ENCODE results near the gene NGF. TPM values are rescaled to one million over a fixed set of nuclear protein-coding genes. Genes with fewer than 3 reads are reported as not detected.

Gene NGF
- total RNA-seq, 4 donors from 2014 or later, result not detected

- TF ChIP-seq CTCF (IDR thresholded peaks at IDR 0.05) (no peak), POLR2A (IDR thresholded peaks at IDR 0.05) (no peak)
- Histone ChIP-seq H3K27me3 (no peaks in the 10 kb centered on the region), H3K4me3 (no peak overlapping the region), H3K36me3 (no peaks in the 10 kb centered on the region), H3K4me1 (no peaks in the 10 kb centered on the region), H3K27ac (no peak overlapping the region), H3K9me3 (no peaks in the 10 kb centered on the region)
- DNase-seq, result no peak
Measured at GRCh38 chr1:115319706-115320105, 18.3 kb downstream of the NGF start.

- H3K27ac ChIP-seq, result no peak overlapping the region
- no peaks in the 10 kb centered on the region for H3K36me3 ChIP-seq
- DNase-seq, result no peak
- no peaks in the 10 kb centered on the region for H3K27me3 ChIP-seq
- TF ChIP-seq POLR2A (IDR thresholded peaks at IDR 0.05) (no peak), CTCF (IDR thresholded peaks at IDR 0.05) (no peak)
- H3K9me3 ChIP-seq, result no peaks in the 10 kb centered on the region
- H3K4me1 ChIP-seq, result no peaks in the 10 kb centered on the region
- no peak overlapping the region for H3K4me3 ChIP-seq
Measured at GRCh38 chr1:115317101-115318012, 20.7 kb downstream of the NGF start.

GRCh38 chr1:115314765-115315164, 23.3 kb downstream of the NGF start:
- no peak for DNase-seq
- Histone ChIP-seq H3K9me3 (no peaks in the 10 kb centered on the region), H3K4me3 (no peak overlapping the region), H3K4me1 (no peaks in the 10 kb centered on the region), H3K27me3 (no peaks in the 10 kb centered on the region), H3K36me3 (no peaks in the 10 kb centered on the region), H3K27ac (no peak overlapping the region)
- TF ChIP-seq CTCF (IDR thresholded peaks at IDR 0.05) (no peak), POLR2A (IDR thresholded peaks at IDR 0.05) (no peak)

GRCh38 chr1:115314092-115314491, 24.0 kb downstream of the NGF start:
- TF ChIP-seq POLR2A (IDR thresholded peaks at IDR 0.05), result no peak
- no peak for TF ChIP-seq CTCF (IDR thresholded peaks at IDR 0.05)
- Histone ChIP-seq H3K36me3 (no peaks in the 10 kb centered on the region), H3K27ac (no peak overlapping the region), H3K4me1 (no peaks in the 10 kb centered on the region), H3K4me3 (no peak overlapping the region), H3K27me3 (no peaks in the 10 kb centered on the region), H3K9me3 (no peaks in the 10 kb centered on the region)
- DNase-seq, result no peak

- Histone ChIP-seq H3K27ac (no peak overlapping the region), H3K4me3 (no peak overlapping the region), H3K4me1 (no peaks in the 10 kb centered on the region), H3K27me3 (no peaks in the 10 kb centered on the region), H3K36me3 (no peaks in the 10 kb centered on the region), H3K9me3 (no peaks in the 10 kb centered on the region)
- no peak for TF ChIP-seq POLR2A (IDR thresholded peaks at IDR 0.05)
- no peak for TF ChIP-seq CTCF (IDR thresholded peaks at IDR 0.05)
- DNase-seq, result no peak
Measured at GRCh38 chr1:115313182-115313581, 24.9 kb downstream of the NGF start.
